CD4-positive, alpha-beta T cell treated with Interleukin-21 for 1 hour (primary cell): Measurements from ENCODE around the gene FYN.

Experiments
- DNase-seq: peaks from one replicate; pipeline ENCODE4 v3.0.0-alpha.2; 2020

Gene FYN

DNA sequence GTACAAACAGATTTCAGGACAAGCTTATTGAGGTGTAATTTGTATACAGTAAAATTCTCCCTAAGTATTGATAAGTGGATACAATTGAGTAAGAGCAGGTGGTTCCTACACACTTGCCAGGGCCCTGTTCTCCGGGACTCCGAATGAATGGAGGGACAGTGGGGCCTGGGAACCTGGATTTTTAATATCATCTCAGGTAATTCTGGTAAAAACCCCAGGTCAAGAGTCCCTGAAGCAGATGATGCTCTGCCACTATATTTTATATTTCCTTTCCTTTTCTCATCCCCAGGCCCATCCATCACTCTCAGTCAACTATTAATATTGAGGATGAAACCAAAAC, 104.9 kb downstream of the FYN start:
- DNase-seq: no peak

GRCh38 chr6:111767752-111768430, 105.4 kb downstream of the FYN start:
- peak; percentile 70 for DNase-seq

GRCh38 chr6:111766201-111766857, 106.9 kb downstream of the FYN start:
- no peak for DNase-seq

DNA sequence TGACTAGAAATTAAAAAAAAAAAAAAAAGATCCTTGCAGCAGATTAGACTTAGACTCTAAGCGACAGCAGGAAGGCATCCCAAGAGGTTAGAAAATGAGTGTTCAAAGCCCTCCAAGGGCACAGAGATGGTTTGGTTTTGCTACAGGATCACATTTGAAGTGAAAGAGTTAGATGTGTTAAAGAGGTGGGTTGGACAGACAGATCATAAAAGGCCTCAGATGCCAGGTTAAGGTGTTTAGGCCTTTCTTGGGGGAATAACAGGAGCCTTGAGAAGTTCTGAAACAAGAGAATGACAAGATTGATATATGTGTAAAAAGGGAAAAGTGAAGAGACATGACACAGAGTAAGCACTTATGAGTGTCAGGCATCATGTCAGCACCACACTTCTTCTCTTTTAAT, 107.5 kb downstream of the FYN start:
- no peak for DNase-seq

GRCh38 chr6:111764238-111765175, 108.7 kb downstream of the FYN start:
- DNase-seq: peak; percentile 79

DNA sequence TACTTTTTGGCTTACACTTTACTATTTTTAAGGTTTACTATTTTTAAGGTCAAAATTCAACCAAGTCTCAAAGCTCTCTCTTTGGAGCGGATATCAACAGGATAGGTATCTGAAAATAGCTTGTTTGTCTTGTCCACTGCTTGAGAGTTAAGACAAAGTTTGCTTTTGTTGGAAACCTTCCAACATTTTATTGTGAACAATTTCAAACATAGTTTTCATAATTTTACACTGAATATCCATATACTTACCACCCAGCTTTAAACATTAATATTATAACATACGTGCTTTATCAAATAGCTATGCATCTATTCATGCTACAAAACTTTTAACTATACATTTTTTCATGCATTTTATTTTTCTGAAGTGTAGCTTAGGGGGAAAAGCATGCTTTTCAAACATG, 109.9 kb downstream of the FYN start:
- no peak for DNase-seq

- DNase-seq: no peak
Observed at GRCh38 chr6:111761783-111762312, 111.4 kb downstream of the FYN start.

DNA sequence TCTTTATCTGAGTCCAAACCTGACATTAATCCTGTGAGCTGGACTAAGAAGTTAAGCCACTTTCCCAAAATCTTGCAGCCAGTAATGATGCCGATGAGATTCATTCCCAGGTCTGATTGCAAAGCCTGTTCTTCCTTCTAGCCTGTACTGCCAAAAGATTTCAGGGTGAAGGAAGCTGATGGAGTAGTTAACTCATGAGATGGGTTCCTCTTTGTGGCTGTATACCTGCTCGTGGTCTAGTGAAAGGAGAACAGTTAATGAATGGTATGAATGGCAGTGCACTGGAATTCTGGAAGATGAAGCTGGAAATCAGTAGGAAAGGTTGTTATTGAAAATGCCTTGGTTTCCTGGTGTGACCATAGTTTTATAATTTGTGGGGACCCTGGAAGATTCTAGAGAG, 112.0 kb downstream of the FYN start:
- no peak for DNase-seq

DNA sequence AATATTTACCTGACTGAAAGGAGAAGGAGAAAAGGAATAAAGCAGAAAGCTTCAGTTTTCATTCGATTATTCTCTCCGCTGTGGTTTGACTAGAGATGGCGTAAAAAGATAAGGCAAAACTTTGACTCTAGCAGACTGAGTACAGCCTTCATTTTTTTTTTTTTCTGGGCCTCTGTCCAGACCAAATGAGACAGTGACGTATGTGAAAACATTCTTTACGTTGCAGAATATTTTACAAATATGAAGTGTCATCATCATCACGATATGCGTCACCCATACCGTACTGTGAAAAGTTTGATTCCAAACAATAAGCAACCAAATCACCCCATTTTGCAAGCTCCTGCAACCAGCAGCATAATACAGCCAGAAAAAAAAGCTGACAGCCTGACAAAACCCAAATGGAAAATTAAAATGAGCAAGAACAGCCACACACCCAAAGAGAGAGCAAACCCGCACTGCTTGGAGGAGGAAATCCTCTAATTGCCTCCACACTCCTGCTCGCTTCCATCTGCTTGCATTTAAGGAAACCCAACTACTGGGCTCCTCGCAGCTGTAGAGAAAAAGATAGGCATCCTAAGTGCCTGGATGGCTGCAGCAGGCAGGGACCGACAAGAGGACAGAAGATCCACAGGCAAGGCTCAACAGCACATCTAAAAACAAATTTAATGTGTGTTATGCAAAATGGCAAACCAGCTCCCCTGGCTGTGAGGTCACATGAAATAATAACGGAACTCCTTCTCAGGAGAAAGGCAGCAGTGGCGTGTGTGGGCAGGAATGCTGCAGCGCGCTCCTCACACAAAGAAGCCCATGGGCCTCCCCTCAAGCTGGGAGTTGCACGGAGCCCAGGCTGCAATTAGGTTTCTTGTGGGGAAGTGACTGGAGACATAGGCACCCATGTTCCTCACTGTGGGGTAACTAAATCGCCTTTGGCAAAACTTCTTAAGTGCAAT, 113.1 kb downstream of the FYN start:
- peak; percentile 87 for DNase-seq

DNA sequence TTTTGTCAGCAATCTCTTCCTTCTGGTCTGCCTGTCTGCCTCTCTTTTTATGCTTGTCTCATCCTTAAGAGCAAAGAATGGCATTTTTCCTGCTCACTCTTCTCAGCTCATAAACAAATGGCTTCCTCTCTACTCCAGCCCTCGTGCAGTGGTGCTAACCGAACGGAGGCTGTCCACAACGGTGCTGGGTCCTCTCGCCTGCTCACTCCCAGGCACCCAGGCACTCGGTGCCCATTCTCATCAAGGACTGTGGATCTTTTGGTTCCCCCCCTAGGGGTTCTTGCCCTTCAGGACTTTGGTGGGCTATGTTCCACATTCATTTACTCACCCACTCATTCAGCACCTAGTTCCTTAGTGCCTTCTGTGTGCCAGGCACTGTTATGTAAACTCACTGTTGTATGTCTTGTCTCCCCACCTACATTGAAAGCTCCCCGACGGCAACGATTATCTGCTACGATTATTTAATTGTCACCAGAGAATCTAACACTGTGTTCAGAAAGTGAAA, 113.9 kb downstream of the FYN start:
- no peak for DNase-seq

DNA sequence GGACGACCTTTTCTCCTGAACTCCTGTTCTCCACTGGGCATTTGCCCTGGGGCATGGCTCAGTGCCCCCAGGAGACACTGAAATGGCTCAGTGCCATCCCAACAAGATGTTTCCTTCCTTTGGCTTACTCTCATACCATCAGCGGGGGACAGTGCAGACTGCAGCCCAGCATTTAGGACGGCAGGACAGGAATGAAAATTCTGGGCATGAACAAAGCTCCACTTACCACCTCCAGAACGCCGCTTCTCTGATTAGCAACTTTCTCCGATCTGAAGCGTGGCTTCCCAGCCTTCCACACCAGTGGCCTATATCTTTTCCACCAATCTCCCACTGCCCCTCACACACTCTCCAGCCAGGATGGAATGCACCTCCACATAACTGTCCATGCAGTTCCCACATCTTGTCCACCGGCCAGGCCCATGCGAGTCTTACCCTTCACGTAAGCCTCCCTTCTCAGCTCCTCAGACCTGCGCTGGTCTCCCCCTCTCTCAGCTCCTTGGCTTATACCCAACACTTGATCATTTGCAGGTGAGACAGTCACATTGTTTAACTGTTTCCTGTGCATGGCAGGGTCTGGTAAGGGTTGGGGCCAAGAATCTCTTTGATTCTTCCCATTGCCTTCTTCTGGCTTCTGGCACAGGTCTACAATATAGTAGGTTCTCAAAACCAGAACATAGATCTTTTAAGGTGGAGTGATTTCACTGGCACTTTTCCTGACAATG, 114.5 kb downstream of the FYN start:
- DNase-seq: peak; percentile 65

DNA sequence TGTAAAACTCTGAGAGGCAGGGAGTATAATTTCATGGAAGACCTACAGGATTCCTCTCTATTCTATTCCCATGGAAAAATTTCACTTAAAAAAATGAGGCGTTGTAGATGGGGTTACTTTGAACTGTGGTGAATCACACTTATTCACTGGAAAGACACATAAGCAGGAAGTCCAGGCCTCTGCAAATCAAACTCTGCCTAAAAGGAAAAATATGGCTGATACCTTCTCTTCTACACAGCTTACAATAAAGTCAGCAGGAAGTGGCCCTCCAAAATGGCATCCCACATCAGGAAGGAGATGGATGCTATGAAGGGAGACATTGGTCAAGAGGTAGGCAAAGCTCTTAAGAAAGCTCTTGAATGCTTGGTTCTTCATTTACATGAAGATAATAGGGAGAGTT, 115.9 kb downstream of the FYN start:
- peak; percentile 71 for DNase-seq

GRCh38 chr6:111754423-111754822, 118.8 kb downstream of the FYN start:
- DNase-seq: no peak

- peak; percentile 58 for DNase-seq
Observed at GRCh38 chr6:111753573-111753972, 119.7 kb downstream of the FYN start.

DNA sequence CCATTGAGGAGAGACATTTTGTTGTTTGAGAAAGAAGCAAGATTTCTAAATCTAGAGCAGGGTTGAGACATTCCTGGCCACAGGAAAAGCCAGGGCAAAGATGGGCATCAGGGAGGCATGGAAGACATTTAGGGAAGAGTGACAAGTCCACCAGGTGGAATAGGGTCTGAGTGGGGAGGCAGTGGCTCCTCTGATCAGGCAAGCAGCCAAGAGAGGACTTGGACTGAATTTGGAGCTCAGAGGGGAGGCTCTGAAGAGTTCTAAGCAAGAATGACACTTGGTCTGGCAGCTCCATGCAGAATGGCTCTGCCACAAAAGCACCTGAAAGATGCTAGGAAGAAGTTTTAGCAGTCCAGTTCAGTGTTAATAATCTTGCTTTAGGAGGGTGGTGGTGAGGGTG, 120.8 kb downstream of the FYN start:
- DNase-seq: no peak

- DNase-seq: peak; percentile 87
Observed at GRCh38 chr6:111750753-111751673, 122.2 kb downstream of the FYN start.

- DNase-seq: no peak
Observed at GRCh38 chr6:111750153-111750552, 123.1 kb downstream of the FYN start.

DNA sequence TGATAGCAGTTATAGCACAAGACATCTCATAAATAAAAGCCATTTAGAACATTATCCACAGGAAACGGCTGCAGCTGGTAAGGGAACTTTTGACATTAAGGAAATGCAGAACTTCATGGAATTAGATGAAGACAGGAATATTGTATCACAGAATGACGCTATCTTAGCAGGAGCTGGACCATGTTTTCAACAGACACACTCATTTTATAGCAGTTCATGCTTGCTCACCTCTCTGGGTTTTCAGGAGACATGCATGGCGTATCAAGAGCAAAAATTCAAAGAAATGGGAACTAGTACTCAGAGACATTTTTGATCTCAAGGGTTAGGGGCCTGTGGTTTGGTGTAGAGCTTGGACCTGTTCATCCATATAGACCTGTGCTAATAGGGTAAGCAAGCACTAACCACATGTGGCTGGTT, 125.0 kb downstream of the FYN start:
- no peak for DNase-seq

- DNase-seq: no peak
Observed at GRCh38 chr6:111747829-111748228, 125.4 kb downstream of the FYN start.

DNA sequence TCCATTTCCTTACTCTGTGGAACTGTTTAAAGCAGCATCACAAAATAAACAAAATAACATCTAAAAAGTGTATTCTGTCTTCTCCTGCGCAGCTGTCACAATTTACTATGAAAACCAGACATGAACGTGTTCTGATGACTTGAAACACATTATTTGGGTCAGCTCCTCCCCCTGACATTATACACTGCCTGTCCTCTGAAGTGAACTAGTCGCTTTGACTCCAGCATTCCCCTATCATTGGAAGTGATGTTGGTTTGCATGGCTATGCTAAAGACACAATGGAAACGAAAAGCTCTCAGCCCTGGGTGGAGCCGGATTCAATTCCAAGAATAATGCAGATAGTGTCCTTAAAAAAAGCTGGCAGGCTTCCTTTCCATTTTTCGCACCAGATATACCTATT, 125.9 kb downstream of the FYN start:
- DNase-seq: peak; percentile 54
